Activated CD4-positive, CD25-positive, alpha-beta regulatory T cell (primary cell): ENCODE measurements around the gene METTL25.
A peak's percentile ranks its signal among the peaks of the same experiment; 100 is the strongest.
"Not testable (repeated sequence)": the region's sequence is repeated elsewhere in the genome, so short reads cannot be mapped to it uniquely, and the experiment has no call there.

Source experiments
- DNase-seq, 4 experiments: peaks; one replicate each; lab custom pipeline; 2025; lab: John Stamatoyannopoulos, UW

METTL25 gene, protein sequence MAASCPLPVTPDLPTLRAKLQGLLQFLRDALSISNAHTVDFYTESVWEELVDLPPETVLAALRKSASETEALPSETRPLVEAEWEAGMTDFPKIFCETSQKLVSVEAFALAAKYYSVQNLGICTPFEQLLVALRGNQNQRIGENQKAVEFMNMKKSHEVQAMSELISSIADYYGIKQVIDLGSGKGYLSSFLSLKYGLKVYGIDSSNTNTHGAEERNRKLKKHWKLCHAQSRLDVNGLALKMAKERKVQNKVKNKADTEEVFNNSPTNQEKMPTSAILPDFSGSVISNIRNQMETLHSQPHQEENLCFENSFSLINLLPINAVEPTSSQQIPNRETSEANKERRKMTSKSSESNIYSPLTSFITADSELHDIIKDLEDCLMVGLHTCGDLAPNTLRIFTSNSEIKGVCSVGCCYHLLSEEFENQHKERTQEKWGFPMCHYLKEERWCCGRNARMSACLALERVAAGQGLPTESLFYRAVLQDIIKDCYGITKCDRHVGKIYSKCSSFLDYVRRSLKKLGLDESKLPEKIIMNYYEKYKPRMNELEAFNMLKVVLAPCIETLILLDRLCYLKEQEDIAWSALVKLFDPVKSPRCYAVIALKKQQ

DNA sequence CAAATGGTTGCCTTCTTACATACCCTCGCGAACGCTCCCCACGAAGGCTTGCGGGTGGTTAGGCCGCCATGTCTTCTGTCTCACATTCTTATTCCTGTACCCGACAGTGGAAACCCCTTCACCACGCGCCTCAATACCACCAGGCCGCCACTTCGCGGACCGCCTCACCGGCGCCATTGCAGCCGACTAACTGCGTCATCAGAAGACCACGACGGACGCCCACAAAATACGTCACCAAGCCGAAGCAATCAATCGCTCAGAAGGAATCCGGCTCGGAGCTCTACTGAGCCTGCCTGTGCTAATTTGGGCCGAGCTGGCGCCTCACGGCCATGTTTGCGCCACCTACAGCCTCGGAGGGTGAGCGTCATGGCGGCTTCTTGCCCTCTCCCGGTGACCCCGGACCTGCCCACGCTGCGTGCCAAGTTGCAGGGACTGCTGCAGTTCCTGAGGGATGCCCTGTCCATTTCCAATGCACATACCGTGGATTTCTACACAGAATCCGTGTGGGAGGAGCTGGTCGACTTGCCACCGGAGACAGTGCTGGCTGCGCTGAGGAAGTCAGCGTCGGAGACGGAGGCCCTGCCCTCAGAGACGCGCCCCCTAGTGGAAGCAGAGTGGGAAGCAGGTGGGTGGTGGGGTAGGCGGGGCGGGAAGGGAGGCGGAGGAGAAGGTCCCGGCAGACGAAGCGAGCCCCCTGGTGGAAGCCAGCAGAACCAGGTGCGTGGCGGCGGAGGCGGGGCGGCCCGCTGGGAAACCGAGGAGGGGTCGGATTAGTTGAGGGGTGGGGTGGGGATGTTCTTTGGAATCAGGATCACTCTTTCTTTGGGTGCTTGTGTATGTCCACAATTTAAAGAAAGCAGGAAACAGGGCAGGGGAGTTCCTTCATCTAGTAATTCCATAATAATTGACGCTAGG, at the start of gene METTL25, which contains the start of gene CCDC59:
Gene METTL25 (plus strand): TSS at position 330 of the 915 bp plus-strand sequence. CDS start 37 bp downstream, at position 367.
Gene CCDC59 (minus strand): TSS at position 188 of the 915 bp plus-strand sequence. CDS start 11 bp downstream, at position 177.
- peak; percentile 93 to 97 (median 96) for DNase-seq

DNA sequence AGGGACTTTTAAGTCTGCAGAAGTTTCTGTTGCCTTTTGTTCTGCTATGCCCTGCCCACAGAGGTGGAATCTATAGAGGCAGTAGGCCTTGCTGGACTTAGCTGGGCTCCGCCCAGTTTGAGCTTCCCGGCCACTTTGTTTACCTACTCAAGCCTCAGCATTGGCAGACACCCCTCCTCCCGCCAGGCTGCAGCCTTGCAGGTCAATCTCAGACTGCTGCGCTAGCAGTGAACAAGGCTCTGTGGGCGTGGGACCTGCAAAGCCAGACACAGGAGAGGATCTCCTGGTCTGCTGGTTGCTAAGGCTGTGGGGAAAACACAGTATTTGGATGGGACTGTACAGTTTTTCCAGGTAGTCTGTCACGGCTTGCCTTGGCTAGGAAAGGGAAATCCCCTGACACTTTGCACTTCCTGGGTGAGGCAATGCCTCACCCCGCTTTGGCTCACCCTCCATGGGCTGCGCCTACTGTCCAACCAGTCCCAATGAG, 43.9 kb upstream of the METTL25 start:
- DNase-seq: no peak

DNA sequence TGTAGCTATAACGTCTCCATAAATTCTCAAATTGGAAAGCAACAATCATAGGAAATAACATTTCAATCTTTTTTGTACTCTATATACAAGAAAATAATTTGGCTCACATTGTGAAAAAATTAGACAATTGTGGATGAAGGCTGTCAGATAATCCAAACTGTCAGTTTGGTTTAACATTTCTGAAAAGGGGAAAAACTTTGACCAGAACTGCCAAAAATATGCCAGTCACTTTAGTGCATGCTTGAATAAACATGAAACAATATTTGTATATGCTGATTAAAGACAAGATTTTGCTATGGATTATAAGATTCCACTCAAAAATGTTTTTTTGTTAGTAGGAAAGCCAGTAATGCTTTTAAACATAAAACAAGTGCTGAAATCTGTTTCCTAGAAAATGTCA, 39.1 kb upstream of the METTL25 start:
- no peak for DNase-seq

DNA sequence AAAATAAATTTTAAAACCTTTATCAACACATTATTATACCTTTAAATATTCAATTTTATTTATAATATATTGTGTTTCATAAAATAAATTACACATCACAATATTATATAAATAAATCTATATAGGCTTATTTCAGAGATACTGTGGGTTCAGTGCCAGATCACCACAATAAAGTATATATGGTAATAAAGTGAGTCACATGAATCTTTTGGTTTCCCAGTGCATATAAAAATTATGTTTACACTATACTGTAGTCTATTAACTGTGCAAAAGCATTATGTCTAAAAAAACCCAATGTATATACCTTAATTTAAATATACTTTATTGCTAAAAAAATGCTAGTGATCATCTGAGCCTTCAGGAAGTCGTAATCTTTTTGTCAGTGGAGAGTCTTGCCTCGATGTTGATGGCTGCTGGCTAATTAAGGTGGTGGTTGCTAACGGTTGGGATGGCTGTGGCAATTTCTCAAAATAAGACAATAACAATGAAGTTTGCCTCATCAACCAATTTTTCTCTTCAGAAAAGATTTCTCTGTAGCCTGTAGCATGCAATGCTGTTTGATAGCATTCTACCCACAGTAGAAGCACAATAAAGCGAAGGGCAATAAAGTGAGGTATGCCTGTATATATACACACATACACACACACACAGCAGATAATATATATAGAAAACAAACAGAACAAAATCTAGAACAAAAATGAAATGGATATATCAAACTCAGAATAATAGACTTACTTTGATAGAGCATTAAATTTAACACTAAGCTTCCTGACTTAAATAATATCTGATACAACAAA, 32.6 kb upstream of the METTL25 start:
- no peak for DNase-seq

DNA sequence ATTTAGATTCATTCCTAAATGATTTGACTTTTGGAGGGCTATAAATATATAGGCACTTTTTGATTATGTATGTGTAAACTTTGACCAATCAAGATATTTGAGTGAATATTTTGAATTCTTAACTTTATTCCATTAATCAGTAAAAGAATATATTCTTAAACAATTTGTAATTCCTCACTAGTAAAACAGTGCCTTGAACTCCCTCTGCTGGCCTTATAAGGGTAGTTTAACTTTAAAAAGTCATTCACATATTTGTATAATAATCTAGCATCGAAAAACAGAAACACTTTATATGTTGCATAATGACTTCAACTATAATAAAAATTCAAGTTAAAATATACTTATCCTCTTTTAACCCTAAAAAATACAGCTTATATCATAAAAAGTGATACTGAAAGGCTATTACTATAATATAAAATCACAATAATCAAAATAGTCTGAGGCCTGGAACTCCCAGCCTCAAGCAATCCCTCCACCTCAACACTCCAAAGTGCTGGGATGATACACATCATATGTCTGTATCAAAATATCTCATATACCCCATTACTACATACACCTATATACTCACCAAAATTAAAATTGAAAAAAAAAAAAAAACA, 31.3 kb upstream of the METTL25 start:
- no peak for DNase-seq

DNA sequence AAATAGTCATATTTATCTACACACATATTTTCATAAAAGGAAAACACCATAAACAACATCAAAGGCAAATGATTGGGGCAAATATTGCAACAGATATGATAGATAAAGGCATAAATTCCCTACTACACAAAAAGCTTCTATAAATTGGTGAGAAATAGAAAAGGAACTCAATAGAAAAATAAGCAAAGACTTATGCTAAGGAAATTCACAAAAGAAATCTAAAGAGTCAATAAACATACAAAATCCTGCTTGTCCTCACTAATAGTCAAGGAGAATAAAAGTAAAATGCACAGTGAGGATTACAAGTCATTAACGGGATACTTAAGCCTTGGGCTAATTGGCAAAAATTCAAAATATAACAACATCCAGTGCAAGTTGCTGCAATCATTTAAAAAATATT, 30.5 kb upstream of the METTL25 start:
- no peak for DNase-seq

DNA sequence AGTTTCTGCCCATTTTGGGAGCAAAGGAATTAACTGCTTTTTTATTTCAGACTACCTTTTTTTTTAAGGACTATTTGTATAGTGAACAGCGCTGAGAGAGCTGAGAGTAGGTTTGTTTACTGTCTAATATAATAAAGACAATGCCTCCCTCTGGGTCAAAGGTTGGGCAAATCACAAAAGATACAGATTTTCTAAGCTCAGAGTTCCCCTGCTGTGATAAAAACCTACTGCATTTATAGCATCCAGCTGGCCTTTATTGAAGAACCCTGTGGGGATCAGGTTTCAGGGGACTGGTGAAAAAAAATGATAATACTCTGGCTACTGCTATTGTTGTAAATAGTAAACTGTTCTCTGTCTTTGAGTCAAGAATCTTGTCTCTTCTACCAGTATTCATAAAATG, 28.8 kb upstream of the METTL25 start:
- DNase-seq: no peak

DNA sequence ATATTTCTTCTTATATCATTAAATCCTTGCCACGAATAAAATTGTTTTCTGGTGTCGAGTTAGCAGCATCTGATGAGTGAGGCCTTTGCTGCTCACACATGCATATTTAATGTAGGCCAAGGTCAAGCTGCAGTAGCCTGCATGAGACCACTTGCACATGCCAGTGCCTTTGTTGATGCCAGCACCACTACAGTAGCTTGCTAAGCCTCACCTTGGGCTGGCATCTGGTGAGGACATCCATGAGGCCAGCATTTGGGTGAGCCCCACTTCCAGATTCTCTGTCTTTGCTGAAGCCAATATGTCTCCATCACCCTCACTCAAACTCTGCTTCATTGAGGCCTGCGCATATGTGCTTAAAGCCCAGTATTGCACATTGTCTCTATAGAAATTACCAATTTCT, 8.2 kb upstream of the METTL25 start:
- no peak for DNase-seq

DNA sequence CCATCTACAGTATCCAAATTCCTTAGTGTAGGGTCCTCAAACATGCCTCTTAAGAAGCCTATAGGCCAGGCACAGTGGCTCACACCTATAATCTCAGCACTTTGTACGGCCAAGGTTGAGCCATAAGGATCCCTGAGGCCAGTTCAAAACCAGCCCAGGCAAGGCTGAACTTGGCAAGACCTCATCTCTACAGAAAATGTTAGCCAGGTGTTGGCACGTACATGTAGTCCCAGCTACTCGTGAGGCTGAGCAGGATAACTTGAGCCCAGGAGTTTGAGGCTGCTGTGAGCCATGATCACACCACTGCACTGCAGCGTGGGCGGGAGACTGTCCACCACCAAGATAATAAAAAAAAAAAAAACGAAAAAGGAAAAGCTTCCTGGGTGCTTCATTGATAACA, 6.9 kb upstream of the METTL25 start:
- no peak for DNase-seq

DNA sequence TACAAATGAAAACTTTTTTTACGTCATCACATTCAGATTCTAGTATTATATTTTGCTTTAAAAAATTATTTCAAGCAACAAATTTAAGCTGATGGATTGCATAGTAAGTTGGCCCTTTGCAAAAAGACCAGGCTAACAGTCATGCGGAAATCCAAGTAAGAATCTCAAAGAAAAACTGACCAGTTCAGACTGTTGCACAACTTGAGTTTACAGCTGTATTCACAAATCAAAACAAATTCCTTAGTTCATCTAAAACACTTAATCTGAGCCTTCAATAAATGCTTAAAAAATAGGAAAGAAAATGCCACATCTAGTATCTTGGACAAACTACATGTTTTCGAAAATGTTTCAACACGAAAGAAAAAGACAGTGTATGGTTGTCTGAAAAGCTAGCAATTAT, 989 bp upstream of the METTL25 start:
- DNase-seq: no peak

DNA sequence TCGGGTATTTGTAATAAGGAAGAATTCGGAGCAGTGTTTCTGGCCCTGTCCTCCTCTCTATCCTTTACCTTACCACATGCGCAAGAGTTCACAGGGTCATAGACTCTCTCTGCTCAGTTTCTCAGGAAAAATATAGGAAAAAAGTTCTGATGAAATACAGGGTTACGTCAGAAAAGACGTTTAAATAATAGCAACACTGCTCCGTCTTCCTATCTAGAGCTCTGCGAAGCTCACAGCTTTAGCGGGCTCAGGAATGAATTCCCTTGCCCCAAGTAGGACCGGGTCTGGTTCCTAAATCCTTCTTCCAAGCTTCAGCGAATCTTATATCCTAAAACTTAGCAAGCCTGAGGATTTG, 507 bp upstream of the METTL25 start:
- DNase-seq: no peak

DNA sequence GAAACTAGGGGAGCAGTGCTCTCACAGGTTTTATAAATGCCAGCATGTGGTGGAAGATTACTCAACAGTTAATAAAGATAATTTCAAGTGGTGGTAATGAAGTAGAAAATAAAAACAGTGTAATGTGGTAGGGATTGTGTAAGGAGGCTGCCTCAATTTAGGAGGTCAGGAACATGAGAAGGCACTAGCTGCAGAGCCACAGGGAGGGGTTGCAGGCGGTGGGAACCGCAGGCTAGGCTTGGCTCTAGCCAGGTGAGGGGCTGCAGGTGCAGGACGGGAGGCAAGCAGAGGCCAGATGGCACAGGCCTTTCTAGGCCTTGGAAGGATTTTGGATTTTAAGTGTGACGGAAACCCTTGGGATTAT, 768 bp downstream of the METTL25 start:
- no peak for DNase-seq

DNA sequence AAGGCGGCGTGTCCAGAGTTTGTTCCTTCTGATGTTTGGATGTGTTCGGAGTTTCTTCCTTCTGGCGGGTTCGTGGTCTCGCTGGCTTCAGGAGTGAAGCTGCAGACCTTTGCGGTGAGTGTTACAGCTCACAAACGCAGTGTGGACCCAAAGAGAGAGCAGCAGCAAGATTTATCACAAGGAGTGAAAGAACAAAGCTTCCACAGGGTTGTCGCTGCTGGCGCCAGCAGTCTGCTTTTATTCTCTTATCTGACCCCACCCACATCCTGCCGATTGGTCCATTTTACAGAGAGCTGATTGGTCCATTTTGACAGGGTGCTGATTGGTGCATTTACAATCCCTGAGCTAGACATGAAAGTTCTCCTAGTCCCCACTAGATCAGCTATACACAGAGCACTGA, 2.5 kb downstream of the METTL25 start:
- DNase-seq: not testable (repeated sequence)

DNA sequence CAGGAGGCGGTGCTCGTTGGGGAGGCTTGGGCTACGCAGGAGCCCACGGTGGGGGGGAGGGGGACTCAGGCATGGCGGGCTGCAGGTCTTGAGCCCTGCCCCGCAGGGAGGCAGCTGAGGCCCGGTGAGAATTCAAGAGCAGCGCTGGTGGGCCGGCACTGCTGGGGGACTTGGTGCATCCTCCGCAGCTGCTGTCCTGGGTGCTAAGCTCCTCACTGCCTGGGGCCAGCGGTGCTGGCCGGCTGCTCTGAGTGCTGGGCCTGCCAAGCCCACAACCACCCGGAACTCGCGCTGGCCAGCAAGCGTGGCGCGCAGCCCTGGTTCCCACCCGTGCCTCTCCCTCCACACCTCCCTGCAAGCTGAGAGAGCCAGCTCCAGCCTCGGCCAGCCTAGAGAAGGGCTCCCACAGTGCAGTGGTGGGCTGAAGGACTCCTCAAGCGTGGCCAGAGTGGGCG, 3.2 kb downstream of the METTL25 start:
- no peak for DNase-seq

DNA sequence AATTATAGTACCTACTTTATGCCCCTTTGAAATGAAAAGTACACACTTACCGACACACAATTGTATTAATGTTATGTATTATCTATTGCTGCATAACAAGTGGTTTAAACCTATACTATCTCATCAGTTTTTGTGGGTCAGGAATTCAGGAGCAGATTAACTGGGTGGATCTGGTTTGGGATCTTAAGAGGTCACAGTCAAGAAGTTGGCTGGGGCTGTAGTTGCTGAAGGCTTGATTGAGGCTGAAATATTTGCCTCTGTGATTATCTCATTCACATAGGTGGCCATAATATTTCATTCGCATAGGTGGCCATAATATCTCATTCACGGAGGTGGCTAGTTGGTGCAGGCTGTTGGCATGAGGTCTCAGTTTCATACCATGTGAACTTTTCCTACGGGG, 5.7 kb downstream of the METTL25 start:
- no peak for DNase-seq

DNA sequence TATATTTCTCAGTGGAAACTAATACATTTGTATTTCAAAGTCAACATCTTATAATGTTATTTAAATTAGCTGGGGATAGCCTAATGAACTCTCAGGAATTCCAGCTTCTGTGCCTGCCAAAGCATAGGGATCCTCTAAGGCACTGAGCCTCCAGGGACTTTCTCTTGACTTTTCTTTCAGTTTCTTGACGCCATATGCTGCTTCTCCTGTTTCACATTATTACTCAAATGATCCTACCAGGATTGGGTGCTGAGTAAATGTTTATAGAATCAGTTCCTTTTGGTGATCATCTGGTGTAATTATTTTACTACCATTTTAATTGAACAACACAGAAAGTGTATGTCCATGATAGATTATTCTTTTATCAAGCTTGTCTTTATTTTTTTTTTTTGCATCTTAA, 7.9 kb downstream of the METTL25 start:
- no peak for DNase-seq

DNA sequence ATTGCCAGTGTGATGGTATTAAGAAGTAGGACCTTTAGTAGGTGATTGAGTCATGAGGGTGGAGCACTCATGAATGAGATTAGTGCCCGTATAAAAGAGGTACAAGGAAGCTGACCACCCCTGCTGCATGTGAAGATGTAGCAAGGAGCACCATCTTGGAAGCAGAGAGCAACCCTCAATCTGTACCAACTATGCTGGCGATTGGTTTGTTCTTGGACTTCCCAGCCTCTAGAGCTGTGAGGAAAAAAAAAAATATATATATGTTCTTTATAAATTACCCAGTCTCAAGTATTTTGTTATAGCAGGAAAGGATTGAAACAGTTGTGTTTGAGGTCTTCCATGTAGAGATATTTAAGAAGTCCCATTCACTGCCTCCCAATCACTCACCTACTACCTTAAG, 16.9 kb downstream of the METTL25 start:
- no peak for DNase-seq

DNA sequence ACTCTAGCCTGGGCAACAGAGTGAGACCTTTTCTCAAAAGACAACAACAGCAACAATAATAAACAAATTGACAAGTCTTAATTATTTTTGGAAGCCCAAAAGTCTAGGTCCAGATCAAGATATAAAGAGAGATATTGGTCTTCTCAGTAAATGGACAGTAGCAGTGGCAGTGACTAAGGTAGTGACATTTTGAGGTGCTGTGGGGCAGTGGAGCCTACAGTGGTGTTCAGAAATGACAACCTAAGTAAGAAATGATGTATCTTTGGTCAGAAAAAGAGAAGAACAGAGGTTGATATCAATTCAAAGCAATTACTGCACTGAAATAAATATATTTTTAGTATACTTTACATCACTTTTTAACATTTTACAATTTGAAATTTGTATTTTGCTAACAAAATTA, 20.7 kb downstream of the METTL25 start:
- no peak for DNase-seq

DNA sequence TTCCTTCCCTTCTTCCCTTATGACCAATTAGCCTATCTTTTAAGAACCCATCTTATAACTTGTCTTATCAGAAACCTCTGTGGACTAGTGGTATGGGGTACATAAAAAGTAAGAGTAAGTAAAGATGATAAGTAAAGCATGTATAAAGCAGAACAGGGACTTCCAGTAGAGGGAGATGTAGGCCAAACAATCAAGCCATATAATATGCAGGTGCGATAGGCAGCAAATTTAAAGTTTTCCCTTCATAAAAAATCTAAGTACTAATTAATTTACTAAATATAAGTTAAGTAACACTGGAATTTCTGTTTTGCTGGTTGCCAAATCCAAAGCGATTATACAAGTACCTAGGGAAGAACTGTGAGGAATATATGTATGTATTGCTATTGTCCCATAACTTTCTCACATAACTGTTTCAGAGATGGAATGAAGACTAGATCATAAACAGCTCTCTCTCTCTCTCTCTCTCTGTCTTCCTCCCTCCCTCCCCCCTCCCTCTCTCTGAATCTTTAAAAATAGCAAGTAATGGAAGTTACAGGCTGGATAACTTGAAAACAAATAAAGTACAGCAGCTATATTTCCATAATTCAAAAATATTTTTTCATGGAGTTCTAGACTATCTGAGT, 25.7 kb downstream of the METTL25 start:
- no peak for DNase-seq

DNA sequence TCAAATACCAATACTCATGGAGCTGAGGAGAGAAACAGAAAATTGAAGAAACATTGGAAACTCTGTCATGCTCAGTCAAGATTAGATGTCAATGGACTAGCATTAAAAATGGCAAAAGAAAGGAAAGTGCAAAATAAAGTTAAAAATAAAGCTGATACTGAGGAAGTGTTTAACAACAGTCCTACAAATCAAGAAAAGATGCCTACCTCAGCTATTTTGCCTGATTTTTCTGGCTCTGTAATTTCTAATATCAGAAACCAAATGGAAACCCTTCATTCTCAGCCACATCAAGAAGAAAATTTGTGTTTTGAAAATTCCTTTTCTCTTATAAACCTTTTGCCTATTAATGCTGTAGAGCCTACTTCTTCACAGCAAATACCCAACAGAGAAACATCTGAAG, 40.5 kb downstream of the METTL25 start:
- DNase-seq: no peak

DNA sequence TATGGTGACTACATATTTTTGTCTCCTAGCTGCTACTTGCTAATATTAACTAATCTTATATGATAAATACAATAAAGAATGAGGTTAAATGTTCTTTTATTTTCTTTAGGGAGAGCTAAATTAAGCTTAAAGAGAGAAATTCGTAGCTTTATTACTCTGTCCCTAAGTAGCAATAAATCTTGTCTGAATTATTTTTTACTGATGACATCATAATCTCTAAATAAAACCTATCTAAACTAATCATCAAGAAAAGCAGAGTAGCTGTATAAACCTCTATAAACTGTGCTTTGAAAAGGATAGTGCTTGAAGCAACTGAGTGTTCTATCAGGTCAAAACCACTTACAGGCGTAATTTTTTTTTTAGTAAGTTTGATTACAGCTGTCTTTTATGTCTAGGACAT, 42.5 kb downstream of the METTL25 start:
- DNase-seq: no peak
